G401.6 (cell line): ENCODE data around the gene ADAM22.
"Not testable (repeated sequence)": the region's sequence is repeated elsewhere in the genome, so short reads cannot be mapped to it uniquely, and the experiment has no call there.

Source experiments
- FAIRE-seq: peaks from 2 replicates; lab custom pipeline; 2012; peaks lifted over from hg19 to GRCh38; lab: Jason Lieb, UNC

The ADAM22 gene

GRCh38 chr7:88111954-88112471 is 178.0 kb downstream of the ADAM22 start:
- no peak for FAIRE-seq

GRCh38 chr7:88115258-88115796 is 181.3 kb downstream of the ADAM22 start:
- no peak for FAIRE-seq

- FAIRE-seq, result no peak
These were observed 181.8 kb downstream of the ADAM22 start for GRCh38 chr7:88115816-88116215.

GRCh38 chr7:88116235-88116795 is 182.3 kb downstream of the ADAM22 start:
- FAIRE-seq, result no peak

- peak; percentile 71 for FAIRE-seq
These were observed 183.3 kb downstream of the ADAM22 start for GRCh38 chr7:88117325-88117724.

- FAIRE-seq, result no peak
These were observed 187.3 kb downstream of the ADAM22 start for GRCh38 chr7:88121335-88121734.

GRCh38 chr7:88127637-88128290 is 193.7 kb downstream of the ADAM22 start:
- no peak for FAIRE-seq

GRCh38 chr7:88132725-88133124 is 198.7 kb downstream of the ADAM22 start:
- FAIRE-seq, result no peak

GRCh38 chr7:88140947-88141346 is 206.9 kb downstream of the ADAM22 start:
- no peak for FAIRE-seq

GRCh38 chr7:88141479-88141878 is 207.4 kb downstream of the ADAM22 start:
- FAIRE-seq, result no peak

GRCh38 chr7:88141953-88142352 is 207.9 kb downstream of the ADAM22 start:
- no peak for FAIRE-seq

GRCh38 chr7:88146616-88147015 is 212.6 kb downstream of the ADAM22 start:
- no peak for FAIRE-seq

- FAIRE-seq, result no peak
These were observed 213.3 kb downstream of the ADAM22 start for GRCh38 chr7:88147341-88147740.

- FAIRE-seq, result no peak
These were observed 213.9 kb downstream of the ADAM22 start for GRCh38 chr7:88147949-88148348.

GRCh38 chr7:88150033-88150432 is 216.0 kb downstream of the ADAM22 start:
- no peak for FAIRE-seq

- no peak for FAIRE-seq
These were observed 217.2 kb downstream of the ADAM22 start for GRCh38 chr7:88151119-88151790.

GRCh38 chr7:88153378-88153777 is 219.3 kb downstream of the ADAM22 start:
- FAIRE-seq, result no peak

- FAIRE-seq, result no peak
These were observed 221.7 kb downstream of the ADAM22 start for GRCh38 chr7:88155756-88156155.

GRCh38 chr7:88156356-88156755 is 222.3 kb downstream of the ADAM22 start:
- FAIRE-seq, result no peak

- not testable (repeated sequence) for FAIRE-seq
These were observed 225.7 kb downstream of the ADAM22 start for GRCh38 chr7:88159741-88160140.

- FAIRE-seq, result no peak
These were observed 231.6 kb downstream of the ADAM22 start for GRCh38 chr7:88165697-88166096.

- no peak for FAIRE-seq
These were observed 233.2 kb downstream of the ADAM22 start for GRCh38 chr7:88167223-88167622.

- FAIRE-seq, result no peak
These were observed 233.7 kb downstream of the ADAM22 start for GRCh38 chr7:88167721-88168120.
